K562 treated with DMSO at 1 percent for 12 hours (cell line): ENCODE measurements around the gene MIOS. TPM values are rescaled to one million over a fixed set of nuclear protein-coding genes. Genes with fewer than 3 reads are reported as not detected.

ENCODE experiments used
- total RNA-seq: library from RNA; unstranded; fragments of 300-600 nt; gene quantifications from 2 replicates; pipeline ENCODE4 v1.2.3, GENCODE V29; 2022; ENCODE audit not compliant: insufficient read depth

Gene MIOS
- 9.3 and 19.0 TPM in 2 replicates for total RNA-seq

DNA sequence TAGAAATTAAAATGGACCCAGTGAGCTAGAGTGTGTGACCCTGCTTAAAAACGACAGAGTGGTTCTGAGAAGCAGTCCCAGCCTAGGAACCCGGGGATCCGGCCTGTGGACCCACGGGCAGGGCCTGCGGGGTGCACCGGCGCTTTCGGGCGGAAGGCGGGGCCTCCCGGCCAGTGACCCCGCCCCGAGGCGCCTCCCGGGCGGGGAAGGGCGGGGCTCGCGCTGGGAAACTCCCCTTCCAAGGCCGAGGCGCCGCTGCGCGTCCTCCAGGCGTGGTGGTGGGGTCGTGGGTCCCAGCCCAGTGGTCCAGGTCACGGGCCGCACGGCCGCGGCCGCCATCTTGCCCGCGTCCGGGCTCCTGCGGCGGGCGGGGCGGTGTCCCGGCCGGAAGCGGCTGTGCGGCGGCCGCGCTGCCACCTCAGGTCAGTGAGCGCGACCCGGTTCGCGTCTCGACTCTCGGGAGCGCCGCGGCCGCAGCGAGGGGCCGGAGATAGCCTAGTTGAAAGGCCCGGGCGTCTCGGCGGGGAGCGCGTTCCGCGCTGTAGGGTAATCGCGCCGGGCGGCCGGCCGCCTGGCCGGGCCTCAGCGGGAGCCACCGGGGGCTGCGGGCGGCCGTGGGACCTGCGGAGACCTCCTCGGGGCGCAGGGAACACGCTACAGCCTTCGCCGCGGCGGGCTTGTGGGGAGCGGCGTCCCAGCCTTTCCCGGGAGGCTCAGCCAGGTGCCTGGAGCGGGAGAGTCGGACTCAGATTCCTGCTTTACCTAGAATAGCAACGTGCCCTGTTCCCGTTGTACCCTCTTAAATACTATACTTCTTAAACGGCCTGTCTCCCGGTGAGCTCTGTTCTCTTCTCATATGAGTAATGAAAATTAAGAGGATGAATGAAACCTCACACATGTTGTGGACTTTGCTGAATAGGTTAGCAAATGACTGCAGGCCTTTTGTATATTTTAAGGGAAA lies at the start of gene MIOS:
Gene MIOS, plus strand, starts transcription at position 234 of the 961 bp plus-strand sequence. CDS start 5,592 bp downstream, outside the sequence.

DNA sequence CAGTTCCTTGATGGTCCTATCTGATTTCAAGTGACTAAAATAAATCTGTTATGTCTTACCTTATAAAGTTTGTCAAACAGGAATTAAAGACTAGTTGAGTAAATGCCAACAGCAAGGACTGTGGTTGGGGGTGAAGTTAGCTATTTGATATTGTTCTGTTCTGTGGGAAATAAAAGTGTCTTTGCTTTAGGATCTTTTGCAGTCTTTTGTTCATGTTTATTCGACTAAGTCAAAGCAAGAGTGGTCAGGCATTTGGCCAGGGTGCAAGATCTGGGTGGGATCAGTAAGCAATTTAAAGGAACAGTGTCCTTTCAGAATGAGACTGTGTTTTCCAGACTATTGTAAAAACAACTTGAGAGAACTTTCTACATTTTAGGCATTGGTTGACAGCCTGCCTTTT lies 31.0 kb upstream of the MIOS start, which contains the start of gene COL28A1:
Gene COL28A1, minus strand, starts transcription at position 183 of the 400 bp plus-strand sequence. CDS start 2,998 bp downstream, outside the sequence.

GRCh38 chr7:7640221-7641128 lies 73.8 kb downstream of the MIOS start, which contains the start of gene UMAD1:
TSS of gene UMAD1 (plus strand) at chr7:7640752. CDS start at chr7:7673372, 32,620 bp downstream.

Other genes starting within 250 kb of the MIOS start
- gene COL28A1, start 31.0 kb upstream of the MIOS start, total RNA-seq: 1.9 TPM in 1 of 2 replicates, not detected in the other
- gene UMAD1, start 73.9 kb downstream of the MIOS start, total RNA-seq: 7.3 and 19.8 TPM in 2 replicates
- 43.7 and 72.2 TPM in 2 replicates for gene RPA3, start 151.7 kb downstream of the MIOS start, total RNA-seq